Activated T-helper 1 cell treated with anti-CD3 and anti-CD28 coated beads, Interleukin-2, amount 50 U/mL, for 16 hours (primary cell): ENCODE data around the gene DNAJC18.
"Not testable (repeated sequence)": the region's sequence is repeated elsewhere in the genome, so short reads cannot be mapped to it uniquely, and the experiment has no call there.

Source experiments
- DNase-seq, 2 donors: peaks; one replicate each; pipeline ENCODE4 v3.0.0-alpha.2; 2020; ENCODE audit warnings: low read depth in 1 of 2, low spot score in 1 of 2

Gene DNAJC18

GRCh38 chr5:139461176-139461575 lies 21.9 kb upstream of the DNAJC18 start:
- DNase-seq, result no peak

- no peak for DNase-seq
Observed at GRCh38 chr5:139460455-139460854, 21.1 kb upstream of the DNAJC18 start.

- no peak for DNase-seq
Observed at GRCh38 chr5:139459451-139459934, 20.2 kb upstream of the DNAJC18 start.

- DNase-seq, result peak; percentile 55 to 61
Observed at GRCh38 chr5:139458580-139459407, 19.5 kb upstream of the DNAJC18 start.

- no peak for DNase-seq
Observed at GRCh38 chr5:139457653-139458306, 18.5 kb upstream of the DNAJC18 start.

- no peak for DNase-seq
Observed at GRCh38 chr5:139457241-139457640, 17.9 kb upstream of the DNAJC18 start.

GRCh38 chr5:139456776-139457175 lies 17.5 kb upstream of the DNAJC18 start:
- no peak for DNase-seq

- no peak for DNase-seq
Observed at GRCh38 chr5:139454568-139455290, 15.4 kb upstream of the DNAJC18 start.

GRCh38 chr5:139453683-139454567 lies 14.6 kb upstream of the DNAJC18 start:
- DNase-seq, result no peak

GRCh38 chr5:139451878-139452660 lies 12.7 kb upstream of the DNAJC18 start:
- DNase-seq, result no peak

- DNase-seq, result no peak
Observed at GRCh38 chr5:139451176-139451575, 11.9 kb upstream of the DNAJC18 start.

GRCh38 chr5:139446956-139447779 lies 7.8 kb upstream of the DNAJC18 start:
- no peak for DNase-seq

GRCh38 chr5:139445325-139446170 lies 6.2 kb upstream of the DNAJC18 start:
- no peak for DNase-seq

- DNase-seq, result no peak
Observed at GRCh38 chr5:139443831-139444453, 4.6 kb upstream of the DNAJC18 start.

- DNase-seq, result not testable (repeated sequence)
Observed at GRCh38 chr5:139440416-139440815, 1.1 kb upstream of the DNAJC18 start.

- no peak for DNase-seq
Observed at GRCh38 chr5:139438707-139439012, 665 bp downstream of the DNAJC18 start.

- no peak for DNase-seq
Observed at GRCh38 chr5:139435676-139436075, 3.6 kb downstream of the DNAJC18 start.

GRCh38 chr5:139431706-139432105 lies 7.6 kb downstream of the DNAJC18 start:
- DNase-seq, result no peak
